ENCODE results near the gene QRICH1.

DNA sequence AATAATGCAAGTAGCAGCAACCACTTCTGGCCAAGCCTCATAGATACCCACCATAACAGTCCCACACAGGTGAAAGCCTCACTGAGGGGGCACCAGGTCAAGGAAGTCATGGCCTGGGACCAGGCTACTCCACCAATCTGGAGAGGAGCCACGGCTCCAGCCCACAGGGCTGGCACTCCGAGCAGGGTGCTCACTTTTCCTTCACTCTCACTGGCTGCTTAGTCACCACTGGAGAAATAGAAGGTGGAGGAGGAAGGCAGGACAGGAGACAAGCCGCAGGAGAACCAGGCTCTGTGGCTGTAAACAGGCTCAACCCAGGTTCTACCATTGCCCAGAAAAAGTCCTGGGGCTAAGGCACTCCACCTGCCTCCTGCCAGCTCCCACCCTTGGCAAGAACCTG is 25.6 kb upstream of the QRICH1 start:
- TF ChIP-seq, protein P1, sequence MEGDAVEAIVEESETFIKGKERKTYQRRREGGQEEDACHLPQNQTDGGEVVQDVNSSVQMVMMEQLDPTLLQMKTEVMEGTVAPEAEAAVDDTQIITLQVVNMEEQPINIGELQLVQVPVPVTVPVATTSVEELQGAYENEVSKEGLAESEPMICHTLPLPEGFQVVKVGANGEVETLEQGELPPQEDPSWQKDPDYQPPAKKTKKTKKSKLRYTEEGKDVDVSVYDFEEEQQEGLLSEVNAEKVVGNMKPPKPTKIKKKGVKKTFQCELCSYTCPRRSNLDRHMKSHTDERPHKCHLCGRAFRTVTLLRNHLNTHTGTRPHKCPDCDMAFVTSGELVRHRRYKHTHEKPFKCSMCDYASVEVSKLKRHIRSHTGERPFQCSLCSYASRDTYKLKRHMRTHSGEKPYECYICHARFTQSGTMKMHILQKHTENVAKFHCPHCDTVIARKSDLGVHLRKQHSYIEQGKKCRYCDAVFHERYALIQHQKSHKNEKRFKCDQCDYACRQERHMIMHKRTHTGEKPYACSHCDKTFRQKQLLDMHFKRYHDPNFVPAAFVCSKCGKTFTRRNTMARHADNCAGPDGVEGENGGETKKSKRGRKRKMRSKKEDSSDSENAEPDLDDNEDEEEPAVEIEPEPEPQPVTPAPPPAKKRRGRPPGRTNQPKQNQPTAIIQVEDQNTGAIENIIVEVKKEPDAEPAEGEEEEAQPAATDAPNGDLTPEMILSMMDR (IDR thresholded peaks at IDR 0.05): no peak
- TF ChIP-seq POLR2A (IDR thresholded peaks at IDR 0.05): no peak

All from breast epithelium (tissue), 3 donors.